HEK293 (cell line): ENCODE results near the gene GTPBP3.

Source experiments
- SP2 ChIP-seq: fragments of 450-650 bp; formaldehyde crosslinking; IDR thresholded peaks from 2 replicates; pipeline ENCODE4 v1.5.1; 2016; ENCODE audit warnings: missing biosample characterization, missing genetic modification characterization
- YY1 ChIP-seq: fragments of 450-650 bp; formaldehyde crosslinking; IDR thresholded peaks from 2 replicates; pipeline ENCODE4 v1.5.1; 2018; ENCODE audit warnings: missing biosample characterization, missing genetic modification characterization
- ZNF335 ChIP-seq: fragments of 450-650 bp; formaldehyde crosslinking; conservative IDR thresholded peaks from 2 replicates; pipeline ENCODE4 v1.5.1; 2016; ENCODE audit warnings: missing biosample characterization, missing genetic modification characterization
- TF ChIP-seq, protein P1 (sequence below): fragments of 450-650 bp; formaldehyde crosslinking; IDR thresholded peaks from 2 replicates; pipeline ENCODE4 v1.5.1; 2016; ENCODE audit warnings: missing biosample characterization, missing genetic modification characterization, borderline replicate concordance
- TF ChIP-seq, protein P2 (sequence below): fragments of 450-650 bp; formaldehyde crosslinking; IDR thresholded peaks from 2 replicates; pipeline ENCODE4 v1.5.1; 2016; ENCODE audit warnings: missing biosample characterization, missing genetic modification characterization
- TF ChIP-seq, protein P3 (sequence below): fragments of 450-650 bp; formaldehyde crosslinking; IDR thresholded peaks from 2 replicates; pipeline ENCODE4 v1.5.1; 2016; ENCODE audit warnings: missing biosample characterization, missing genetic modification characterization
- TF ChIP-seq, protein P4 (sequence below): fragments of 450-650 bp; formaldehyde crosslinking; IDR thresholded peaks from 2 replicates; pipeline ENCODE4 v1.5.1; 2016; ENCODE audit warnings: missing biosample characterization, missing genetic modification characterization
- TF ChIP-seq, protein P5 (sequence below): fragments of 450-650 bp; formaldehyde crosslinking; IDR thresholded peaks from 2 replicates; pipeline ENCODE4 v1.5.1; 2016; ENCODE audit warnings: missing biosample characterization, missing genetic modification characterization, low read depth

DNA sequence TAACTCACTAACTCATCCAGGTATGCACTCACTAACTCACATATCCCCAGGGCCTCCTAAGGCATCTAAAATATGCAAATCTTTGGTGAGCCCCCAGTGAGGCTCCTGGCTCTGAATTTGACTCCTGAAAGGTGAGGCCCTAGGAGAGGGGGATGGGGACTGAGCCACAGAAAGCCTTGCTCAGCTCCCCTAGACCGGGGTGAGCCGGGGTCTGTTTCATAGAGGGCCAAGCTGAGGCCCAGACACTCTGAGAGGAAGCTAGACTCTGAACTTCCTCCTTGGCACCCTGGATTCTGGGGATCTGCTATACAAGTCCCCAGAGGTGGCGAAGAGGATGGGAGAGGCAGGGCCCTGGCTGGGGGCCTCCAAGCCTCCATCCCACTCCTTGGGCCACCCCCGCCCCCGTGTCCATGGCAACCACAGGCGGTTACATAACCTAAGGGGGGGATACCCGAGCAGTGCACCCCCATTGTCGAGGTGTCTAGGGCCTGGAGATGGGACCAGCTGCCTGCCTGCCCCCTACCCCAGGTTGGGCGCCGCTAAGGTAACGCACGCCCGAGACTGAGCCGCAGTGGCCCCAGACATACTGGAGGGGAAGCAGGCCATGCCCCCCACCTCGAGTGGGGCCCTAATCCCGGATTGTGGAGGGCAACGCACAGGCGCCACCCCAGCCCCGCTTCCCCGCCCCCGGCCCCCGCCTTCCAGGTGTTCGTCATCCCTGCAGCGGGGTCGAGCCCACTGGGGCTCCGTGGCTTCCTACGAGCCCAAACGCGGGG is 34.8 kb upstream of the GTPBP3 start:
- TF ChIP-seq ZNF335 (peak; percentile 92), SP2 (tag by site-specific recombination) (no peak), YY1 (no peak)
- TF ChIP-seq, protein P1, sequence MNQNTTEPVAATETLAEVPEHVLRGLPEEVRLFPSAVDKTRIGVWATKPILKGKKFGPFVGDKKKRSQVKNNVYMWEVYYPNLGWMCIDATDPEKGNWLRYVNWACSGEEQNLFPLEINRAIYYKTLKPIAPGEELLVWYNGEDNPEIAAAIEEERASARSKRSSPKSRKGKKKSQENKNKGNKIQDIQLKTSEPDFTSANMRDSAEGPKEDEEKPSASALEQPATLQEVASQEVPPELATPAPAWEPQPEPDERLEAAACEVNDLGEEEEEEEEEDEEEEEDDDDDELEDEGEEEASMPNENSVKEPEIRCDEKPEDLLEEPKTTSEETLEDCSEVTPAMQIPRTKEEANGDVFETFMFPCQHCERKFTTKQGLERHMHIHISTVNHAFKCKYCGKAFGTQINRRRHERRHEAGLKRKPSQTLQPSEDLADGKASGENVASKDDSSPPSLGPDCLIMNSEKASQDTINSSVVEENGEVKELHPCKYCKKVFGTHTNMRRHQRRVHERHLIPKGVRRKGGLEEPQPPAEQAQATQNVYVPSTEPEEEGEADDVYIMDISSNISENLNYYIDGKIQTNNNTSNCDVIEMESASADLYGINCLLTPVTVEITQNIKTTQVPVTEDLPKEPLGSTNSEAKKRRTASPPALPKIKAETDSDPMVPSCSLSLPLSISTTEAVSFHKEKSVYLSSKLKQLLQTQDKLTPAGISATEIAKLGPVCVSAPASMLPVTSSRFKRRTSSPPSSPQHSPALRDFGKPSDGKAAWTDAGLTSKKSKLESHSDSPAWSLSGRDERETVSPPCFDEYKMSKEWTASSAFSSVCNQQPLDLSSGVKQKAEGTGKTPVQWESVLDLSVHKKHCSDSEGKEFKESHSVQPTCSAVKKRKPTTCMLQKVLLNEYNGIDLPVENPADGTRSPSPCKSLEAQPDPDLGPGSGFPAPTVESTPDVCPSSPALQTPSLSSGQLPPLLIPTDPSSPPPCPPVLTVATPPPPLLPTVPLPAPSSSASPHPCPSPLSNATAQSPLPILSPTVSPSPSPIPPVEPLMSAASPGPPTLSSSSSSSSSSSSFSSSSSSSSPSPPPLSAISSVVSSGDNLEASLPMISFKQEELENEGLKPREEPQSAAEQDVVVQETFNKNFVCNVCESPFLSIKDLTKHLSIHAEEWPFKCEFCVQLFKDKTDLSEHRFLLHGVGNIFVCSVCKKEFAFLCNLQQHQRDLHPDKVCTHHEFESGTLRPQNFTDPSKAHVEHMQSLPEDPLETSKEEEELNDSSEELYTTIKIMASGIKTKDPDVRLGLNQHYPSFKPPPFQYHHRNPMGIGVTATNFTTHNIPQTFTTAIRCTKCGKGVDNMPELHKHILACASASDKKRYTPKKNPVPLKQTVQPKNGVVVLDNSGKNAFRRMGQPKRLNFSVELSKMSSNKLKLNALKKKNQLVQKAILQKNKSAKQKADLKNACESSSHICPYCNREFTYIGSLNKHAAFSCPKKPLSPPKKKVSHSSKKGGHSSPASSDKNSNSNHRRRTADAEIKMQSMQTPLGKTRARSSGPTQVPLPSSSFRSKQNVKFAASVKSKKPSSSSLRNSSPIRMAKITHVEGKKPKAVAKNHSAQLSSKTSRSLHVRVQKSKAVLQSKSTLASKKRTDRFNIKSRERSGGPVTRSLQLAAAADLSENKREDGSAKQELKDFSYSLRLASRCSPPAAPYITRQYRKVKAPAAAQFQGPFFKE (tag by site-specific recombination): no peak
- TF ChIP-seq, protein P2, sequence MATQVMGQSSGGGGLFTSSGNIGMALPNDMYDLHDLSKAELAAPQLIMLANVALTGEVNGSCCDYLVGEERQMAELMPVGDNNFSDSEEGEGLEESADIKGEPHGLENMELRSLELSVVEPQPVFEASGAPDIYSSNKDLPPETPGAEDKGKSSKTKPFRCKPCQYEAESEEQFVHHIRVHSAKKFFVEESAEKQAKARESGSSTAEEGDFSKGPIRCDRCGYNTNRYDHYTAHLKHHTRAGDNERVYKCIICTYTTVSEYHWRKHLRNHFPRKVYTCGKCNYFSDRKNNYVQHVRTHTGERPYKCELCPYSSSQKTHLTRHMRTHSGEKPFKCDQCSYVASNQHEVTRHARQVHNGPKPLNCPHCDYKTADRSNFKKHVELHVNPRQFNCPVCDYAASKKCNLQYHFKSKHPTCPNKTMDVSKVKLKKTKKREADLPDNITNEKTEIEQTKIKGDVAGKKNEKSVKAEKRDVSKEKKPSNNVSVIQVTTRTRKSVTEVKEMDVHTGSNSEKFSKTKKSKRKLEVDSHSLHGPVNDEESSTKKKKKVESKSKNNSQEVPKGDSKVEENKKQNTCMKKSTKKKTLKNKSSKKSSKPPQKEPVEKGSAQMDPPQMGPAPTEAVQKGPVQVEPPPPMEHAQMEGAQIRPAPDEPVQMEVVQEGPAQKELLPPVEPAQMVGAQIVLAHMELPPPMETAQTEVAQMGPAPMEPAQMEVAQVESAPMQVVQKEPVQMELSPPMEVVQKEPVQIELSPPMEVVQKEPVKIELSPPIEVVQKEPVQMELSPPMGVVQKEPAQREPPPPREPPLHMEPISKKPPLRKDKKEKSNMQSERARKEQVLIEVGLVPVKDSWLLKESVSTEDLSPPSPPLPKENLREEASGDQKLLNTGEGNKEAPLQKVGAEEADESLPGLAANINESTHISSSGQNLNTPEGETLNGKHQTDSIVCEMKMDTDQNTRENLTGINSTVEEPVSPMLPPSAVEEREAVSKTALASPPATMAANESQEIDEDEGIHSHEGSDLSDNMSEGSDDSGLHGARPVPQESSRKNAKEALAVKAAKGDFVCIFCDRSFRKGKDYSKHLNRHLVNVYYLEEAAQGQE: no peak
- TF ChIP-seq, protein P3, sequence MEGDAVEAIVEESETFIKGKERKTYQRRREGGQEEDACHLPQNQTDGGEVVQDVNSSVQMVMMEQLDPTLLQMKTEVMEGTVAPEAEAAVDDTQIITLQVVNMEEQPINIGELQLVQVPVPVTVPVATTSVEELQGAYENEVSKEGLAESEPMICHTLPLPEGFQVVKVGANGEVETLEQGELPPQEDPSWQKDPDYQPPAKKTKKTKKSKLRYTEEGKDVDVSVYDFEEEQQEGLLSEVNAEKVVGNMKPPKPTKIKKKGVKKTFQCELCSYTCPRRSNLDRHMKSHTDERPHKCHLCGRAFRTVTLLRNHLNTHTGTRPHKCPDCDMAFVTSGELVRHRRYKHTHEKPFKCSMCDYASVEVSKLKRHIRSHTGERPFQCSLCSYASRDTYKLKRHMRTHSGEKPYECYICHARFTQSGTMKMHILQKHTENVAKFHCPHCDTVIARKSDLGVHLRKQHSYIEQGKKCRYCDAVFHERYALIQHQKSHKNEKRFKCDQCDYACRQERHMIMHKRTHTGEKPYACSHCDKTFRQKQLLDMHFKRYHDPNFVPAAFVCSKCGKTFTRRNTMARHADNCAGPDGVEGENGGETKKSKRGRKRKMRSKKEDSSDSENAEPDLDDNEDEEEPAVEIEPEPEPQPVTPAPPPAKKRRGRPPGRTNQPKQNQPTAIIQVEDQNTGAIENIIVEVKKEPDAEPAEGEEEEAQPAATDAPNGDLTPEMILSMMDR: no peak
- TF ChIP-seq, protein P4, sequence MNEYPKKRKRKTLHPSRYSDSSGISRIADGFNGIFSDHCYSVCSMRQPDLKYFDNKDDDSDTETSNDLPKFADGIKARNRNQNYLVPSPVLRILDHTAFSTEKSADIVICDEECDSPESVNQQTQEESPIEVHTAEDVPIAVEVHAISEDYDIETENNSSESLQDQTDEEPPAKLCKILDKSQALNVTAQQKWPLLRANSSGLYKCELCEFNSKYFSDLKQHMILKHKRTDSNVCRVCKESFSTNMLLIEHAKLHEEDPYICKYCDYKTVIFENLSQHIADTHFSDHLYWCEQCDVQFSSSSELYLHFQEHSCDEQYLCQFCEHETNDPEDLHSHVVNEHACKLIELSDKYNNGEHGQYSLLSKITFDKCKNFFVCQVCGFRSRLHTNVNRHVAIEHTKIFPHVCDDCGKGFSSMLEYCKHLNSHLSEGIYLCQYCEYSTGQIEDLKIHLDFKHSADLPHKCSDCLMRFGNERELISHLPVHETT: no peak
- TF ChIP-seq, protein P5, sequence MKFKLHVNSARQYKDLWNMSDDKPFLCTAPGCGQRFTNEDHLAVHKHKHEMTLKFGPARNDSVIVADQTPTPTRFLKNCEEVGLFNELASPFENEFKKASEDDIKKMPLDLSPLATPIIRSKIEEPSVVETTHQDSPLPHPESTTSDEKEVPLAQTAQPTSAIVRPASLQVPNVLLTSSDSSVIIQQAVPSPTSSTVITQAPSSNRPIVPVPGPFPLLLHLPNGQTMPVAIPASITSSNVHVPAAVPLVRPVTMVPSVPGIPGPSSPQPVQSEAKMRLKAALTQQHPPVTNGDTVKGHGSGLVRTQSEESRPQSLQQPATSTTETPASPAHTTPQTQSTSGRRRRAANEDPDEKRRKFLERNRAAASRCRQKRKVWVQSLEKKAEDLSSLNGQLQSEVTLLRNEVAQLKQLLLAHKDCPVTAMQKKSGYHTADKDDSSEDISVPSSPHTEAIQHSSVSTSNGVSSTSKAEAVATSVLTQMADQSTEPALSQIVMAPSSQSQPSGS (tag by site-specific recombination): no peak
